ENCODE data around the gene PRDM16. TPM values are rescaled to one million over a fixed set of nuclear protein-coding genes. Genes with fewer than 3 reads are reported as not detected.

PRDM16 gene
- total and polyA plus RNA-seq, 2 of the 13 experiments (the other 11 are each of a cell fraction or from before 2014, with no cell fraction given), result 0.15 to 0.81 TPM

DNA sequence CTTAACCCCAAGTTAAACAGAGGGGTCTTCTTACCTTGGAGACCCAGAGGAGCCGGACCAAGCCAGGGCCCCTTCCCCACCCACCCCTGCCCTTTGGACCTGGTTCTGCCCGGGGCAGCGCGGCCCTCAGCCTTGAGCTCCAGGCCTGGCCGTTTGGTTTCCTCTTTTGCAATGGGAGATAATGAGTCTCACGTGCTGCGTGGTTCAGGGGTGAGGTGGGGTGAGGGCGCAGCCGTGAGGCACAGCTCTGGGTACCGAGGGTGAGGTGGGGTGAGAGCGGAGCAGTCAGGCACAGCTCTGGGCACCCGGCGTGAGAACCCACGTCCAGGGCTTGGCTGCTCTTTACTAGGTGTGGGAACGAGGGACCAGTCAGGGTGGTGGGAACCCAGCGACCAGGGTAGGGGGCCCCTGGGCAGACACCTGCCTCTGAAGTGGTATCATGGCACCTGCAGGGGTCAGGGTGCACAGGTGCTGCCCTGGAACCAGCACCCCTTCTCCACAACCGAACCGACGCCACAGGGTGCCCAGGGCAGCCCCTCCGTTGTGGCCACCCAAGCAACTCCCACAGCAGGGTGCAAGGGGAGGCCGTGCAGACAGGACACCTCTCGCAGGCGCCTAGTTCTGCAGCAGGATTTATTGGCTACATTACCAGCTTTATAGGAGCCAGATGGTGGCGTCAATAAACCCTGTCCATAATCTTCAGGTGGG, 182.2 kb downstream of the PRDM16 start (continued):
- TF ChIP-seq, protein P1, sequence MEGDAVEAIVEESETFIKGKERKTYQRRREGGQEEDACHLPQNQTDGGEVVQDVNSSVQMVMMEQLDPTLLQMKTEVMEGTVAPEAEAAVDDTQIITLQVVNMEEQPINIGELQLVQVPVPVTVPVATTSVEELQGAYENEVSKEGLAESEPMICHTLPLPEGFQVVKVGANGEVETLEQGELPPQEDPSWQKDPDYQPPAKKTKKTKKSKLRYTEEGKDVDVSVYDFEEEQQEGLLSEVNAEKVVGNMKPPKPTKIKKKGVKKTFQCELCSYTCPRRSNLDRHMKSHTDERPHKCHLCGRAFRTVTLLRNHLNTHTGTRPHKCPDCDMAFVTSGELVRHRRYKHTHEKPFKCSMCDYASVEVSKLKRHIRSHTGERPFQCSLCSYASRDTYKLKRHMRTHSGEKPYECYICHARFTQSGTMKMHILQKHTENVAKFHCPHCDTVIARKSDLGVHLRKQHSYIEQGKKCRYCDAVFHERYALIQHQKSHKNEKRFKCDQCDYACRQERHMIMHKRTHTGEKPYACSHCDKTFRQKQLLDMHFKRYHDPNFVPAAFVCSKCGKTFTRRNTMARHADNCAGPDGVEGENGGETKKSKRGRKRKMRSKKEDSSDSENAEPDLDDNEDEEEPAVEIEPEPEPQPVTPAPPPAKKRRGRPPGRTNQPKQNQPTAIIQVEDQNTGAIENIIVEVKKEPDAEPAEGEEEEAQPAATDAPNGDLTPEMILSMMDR (CRISPR knock-in tag; IDR thresholded peaks at IDR 0.05), result no peak
- TF ChIP-seq, protein P2, sequence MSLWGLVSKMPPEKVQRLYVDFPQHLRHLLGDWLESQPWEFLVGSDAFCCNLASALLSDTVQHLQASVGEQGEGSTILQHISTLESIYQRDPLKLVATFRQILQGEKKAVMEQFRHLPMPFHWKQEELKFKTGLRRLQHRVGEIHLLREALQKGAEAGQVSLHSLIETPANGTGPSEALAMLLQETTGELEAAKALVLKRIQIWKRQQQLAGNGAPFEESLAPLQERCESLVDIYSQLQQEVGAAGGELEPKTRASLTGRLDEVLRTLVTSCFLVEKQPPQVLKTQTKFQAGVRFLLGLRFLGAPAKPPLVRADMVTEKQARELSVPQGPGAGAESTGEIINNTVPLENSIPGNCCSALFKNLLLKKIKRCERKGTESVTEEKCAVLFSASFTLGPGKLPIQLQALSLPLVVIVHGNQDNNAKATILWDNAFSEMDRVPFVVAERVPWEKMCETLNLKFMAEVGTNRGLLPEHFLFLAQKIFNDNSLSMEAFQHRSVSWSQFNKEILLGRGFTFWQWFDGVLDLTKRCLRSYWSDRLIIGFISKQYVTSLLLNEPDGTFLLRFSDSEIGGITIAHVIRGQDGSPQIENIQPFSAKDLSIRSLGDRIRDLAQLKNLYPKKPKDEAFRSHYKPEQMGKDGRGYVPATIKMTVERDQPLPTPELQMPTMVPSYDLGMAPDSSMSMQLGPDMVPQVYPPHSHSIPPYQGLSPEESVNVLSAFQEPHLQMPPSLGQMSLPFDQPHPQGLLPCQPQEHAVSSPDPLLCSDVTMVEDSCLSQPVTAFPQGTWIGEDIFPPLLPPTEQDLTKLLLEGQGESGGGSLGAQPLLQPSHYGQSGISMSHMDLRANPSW (CRISPR knock-in tag; IDR thresholded peaks at IDR 0.05; ENCODE audit: borderline replicate concordance), result no peak
- TF ChIP-seq AKAP8 (CRISPR knock-in tag; IDR thresholded peaks at IDR 0.05), result no peak

DNA sequence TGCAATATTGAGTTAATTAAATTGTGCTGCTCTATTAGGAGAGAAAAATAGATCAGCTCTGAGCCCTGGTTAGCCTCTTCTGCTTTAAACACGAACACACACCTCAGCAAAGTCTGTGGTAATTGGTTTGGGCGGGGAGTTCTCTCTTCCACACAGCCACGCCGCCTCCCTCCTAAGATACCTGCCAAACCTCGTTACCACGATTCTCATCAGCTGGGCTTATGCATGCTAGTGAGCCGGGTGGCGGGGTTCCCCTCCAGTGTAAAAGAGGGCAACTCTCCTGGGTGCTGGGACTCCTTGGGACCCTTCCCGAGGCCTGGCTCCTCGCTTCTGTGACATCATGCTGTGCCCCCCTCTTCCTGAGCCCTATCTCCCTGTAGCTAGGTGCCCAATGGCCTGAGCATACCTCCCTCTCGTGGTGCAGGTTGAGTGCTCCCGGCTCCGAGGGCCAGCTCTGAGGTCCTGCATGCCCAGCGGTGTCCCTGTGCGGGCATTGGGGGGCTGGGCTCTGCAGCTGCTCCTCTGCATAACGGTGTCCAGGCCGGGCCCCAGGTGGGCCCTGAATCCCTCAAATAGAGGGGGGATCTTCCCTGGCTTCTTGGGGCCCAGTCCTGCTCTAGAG, 182.9 kb downstream of the PRDM16 start:
- POLR2A ChIA-PET, result interaction anchor here (2.0 to 4.5 kb wide), 4 partner anchors 14 to 32 kb away, joined by 10 to 43 read pairs (median 22); no protein-coding TSS in a partner anchor
- Histone ChIP-seq H3K79me2 (ENCODE audit: insufficient read depth, low read length) (no peaks in the 10 kb centered on the region), H3K27me3 (ENCODE audit: control insufficient read depth in 1 of 2, insufficient read depth in 2 of 2, low read length in 2 of 2) (no peaks in the 10 kb centered on the region), H3K27ac (ENCODE audit: extremely low read length, insufficient read depth, low read length) (peak overlapping the region; percentile 83), H2AFZ (ENCODE audit: low read length) (no peak overlapping the region), H3K4me3 (replicated peaks in 1 of 3; ENCODE audit: insufficient read depth in 1 of 3, low read depth in 2 of 3, low read length in 3 of 3) (no peak overlapping the region), H3K9ac (ENCODE audit: insufficient read depth, low read depth, low read length) (no peak overlapping the region), H3K4me2 (ENCODE audit: low read depth, low read length) (no peak overlapping the region), H3K9me3 (ENCODE audit: low read length) (no peaks in the 10 kb centered on the region), H3K36me3 (replicated peaks in 1 of 2; ENCODE audit: control insufficient read depth in 1 of 2, insufficient read depth in 2 of 2, low read length in 2 of 2) (no peaks in the 10 kb centered on the region), H3K4me1 (ENCODE audit: insufficient read depth, low read length) (peaks cover 52% of the 10 kb centered on the region), H4K20me1 (ENCODE audit: insufficient read depth, low read length) (no peaks in the 10 kb centered on the region)
- ATAC-seq (no peak), DNase-seq (ENCODE audit: low spot score) (no peak), FAIRE-seq (no peak)
- WGBS (ENCODE audit: low lambda C conversion rate), result 85% methylated on average over 10 of the region's 17 CpGs
- intact Hi-C loops (cut with micrococcal nuclease; ENCODE audit: unreplicated experiment) (loop anchor here (5.0 kb wide), 1 partner anchor 35 kb away; no protein-coding TSS in a partner anchor), in situ Hi-C loops (cut with HindIII; ENCODE audit: extremely low pct_ligation_motif_present, low pct_unique_long_range_greater_than_20kb) (no loop called here)
- no TSS peak for BruUV-seq (replicated peaks)
- CTCF ChIA-PET (ENCODE audit: low intra/inter-chr PET ratio, low total read pairs), result no interaction called here
- TF ChIP-seq RFX1 (IDR thresholded peaks at IDR 0.05), result no peak
- no peak for TF ChIP-seq ZNF644 (CRISPR knock-in tag; IDR thresholded peaks at IDR 0.05; ENCODE audit: low read depth)
- TF ChIP-seq ZBTB7B (CRISPR knock-in tag; IDR thresholded peaks at IDR 0.05), result no peak
- TF ChIP-seq, protein P3, sequence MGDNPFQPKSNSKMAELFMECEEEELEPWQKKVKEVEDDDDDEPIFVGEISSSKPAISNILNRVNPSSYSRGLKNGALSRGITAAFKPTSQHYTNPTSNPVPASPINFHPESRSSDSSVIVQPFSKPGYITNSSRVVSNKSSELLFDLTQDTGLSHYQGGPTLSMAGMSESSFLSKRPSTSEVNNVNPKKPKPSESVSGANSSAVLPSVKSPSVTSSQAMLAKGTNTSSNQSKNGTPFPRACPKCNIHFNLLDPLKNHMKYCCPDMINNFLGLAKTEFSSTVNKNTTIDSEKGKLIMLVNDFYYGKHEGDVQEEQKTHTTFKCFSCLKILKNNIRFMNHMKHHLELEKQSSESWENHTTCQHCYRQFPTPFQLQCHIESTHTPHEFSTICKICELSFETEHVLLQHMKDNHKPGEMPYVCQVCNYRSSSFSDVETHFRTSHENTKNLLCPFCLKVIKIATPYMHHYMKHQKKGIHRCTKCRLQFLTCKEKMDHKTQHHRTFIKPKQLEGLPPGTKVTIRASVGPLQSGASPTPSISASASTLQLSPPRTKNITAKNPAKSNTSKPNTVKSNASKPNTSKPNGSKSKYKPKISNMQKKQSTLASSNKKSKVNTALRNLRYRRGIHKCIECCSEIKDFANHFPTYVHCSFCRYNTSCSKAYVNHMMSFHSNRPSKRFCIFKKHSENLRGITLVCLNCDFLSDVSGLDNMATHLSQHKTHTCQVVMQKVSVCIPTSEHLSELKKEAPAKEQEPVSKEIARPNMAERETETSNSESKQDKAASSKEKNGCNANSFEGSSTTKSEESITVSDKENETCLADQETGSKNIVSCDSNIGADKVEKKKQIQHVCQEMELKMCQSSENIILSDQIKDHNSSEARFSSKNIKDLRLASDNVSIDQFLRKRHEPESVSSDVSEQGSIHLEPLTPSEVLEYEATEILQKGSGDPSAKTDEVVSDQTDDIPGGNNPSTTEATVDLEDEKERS (CRISPR knock-in tag; IDR thresholded peaks at IDR 0.05), result no peak
- TF ChIP-seq RBAK (CRISPR knock-in tag; IDR thresholded peaks at IDR 0.05), result no peak
- no peak for TF ChIP-seq ZNF263 (CRISPR knock-in tag; IDR thresholded peaks at IDR 0.05)
- TF ChIP-seq ASH2L (IDR thresholded peaks at IDR 0.05; ENCODE audit: insufficient read length, low read depth, low read length), result no peak
- TF ChIP-seq, protein P4, sequence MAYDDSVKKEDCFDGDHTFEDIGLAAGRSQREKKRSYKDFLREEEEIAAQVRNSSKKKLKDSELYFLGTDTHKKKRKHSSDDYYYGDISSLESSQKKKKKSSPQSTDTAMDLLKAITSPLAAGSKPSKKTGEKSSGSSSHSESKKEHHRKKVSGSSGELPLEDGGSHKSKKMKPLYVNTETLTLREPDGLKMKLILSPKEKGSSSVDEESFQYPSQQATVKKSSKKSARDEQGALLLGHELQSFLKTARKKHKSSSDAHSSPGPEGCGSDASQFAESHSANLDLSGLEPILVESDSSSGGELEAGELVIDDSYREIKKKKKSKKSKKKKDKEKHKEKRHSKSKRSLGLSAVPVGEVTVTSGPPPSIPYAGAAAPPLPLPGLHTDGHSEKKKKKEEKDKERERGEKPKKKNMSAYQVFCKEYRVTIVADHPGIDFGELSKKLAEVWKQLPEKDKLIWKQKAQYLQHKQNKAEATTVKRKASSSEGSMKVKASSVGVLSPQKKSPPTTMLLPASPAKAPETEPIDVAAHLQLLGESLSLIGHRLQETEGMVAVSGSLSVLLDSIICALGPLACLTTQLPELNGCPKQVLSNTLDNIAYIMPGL (CRISPR knock-in tag; IDR thresholded peaks at IDR 0.05; ENCODE audit: borderline replicate concordance in 1 of 2, low read depth in 1 of 2), result no peak
- TF ChIP-seq NFATC3 (CRISPR knock-in tag; IDR thresholded peaks at IDR 0.05), result no peak
